Stimulated activated CD4-positive, alpha-beta T cell treated with anti-CD3 and anti-CD28 coated beads, Interleukin-4, amount 100 ng/mL, for 4 hours (primary cell): ENCODE data around the gene ZMYND11.

Source experiments
- DNase-seq, 2 experiments: peaks; one replicate each; pipeline ENCODE4 v3.0.0-alpha.2; 2020

ZMYND11 gene

DNA sequence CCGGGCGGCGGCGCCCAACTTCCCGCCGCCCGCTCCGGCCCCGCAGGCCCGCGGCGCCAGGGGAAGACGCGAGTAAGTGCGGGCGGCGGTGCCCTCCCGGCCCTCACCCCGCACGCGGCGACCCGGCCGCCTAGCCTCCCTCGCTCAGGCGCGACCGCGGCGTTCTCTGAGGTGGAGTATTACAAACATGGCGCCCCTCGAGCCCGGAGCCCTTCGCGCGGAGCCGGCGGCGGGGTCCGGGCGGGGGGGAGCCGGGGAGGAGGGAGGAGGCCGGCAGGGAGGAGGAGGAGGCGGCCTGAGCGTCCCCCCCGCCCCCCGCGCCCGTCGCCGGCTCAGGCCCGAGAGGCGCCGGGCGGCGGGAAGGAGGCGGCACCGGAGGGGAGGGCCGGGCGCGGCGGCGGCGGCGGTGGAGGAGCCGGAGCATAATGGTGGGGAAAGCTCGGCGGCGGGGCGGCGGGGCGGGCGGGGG is at the start of gene ZMYND11:
ZMYND11 (plus strand) TSS at position 324 of the 469 bp plus-strand sequence. CDS start 44,558 bp downstream, outside the sequence.
- peak; percentile 60 to 72 for DNase-seq

DNA sequence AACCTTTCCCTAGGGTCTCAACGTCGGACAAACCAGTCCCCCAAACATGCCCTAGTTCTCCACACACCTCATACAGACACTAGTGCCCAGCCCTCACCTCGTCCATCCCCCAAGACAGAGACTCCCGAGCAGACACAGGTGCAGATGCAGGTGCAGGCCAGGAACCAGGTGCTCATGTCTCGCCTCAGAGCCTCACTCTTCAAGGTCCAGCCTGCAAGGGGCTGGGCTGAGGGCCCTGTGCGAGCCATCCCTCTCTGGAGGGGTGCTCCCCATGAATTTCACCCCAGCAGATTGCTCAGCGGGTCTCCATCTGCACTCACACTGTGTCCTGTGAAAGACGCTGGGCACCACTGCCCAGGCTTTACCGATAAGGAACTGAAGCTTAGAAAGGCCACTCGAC is 49.2 kb upstream of the ZMYND11 start:
- DNase-seq, result no peak

DNA sequence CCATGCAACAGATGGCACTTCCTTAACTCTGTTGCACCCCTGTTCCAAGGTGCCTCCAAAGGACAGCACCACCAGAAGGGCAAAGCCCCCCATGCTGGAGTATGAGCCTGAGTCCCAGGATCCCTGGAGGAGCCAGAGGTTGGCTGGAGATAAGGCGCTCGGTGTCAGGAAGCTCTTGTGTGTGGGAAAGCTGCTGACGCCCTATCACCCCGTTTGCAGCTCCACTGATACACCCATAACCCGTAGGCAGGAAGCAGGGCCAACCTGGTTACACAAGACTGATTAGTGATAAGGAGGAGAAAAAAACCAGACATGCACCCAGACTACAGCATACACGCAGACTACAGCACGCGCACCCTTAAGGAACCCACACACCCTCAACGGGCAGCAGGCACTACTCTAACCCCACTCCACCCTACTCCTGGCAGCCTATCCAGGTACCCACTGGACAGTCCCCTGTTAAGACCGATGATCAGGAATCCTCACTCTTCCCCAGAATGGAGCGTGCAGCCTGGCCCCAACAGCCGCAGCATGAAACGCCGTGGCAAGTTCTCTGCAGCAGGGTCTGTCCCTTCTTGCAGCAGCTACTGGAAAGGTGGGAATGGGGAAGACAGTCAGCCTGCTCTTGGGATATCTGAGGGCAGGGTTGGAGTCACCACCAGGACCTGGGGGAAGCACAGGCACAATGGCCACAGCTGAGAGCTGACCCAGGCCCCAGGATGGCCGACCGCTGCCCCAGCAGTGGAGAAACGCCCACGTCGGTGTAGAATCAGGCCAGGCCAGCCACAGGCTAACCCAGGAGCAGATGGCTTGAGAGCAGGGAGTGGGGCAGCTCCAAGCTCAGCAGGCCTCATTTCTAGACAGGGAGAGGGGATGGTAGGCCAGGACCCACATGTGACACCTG is 47.8 kb upstream of the ZMYND11 start:
- no peak for DNase-seq

GRCh38 chr10:88253-88652 is 47.0 kb upstream of the ZMYND11 start:
- no peak for DNase-seq

DNA sequence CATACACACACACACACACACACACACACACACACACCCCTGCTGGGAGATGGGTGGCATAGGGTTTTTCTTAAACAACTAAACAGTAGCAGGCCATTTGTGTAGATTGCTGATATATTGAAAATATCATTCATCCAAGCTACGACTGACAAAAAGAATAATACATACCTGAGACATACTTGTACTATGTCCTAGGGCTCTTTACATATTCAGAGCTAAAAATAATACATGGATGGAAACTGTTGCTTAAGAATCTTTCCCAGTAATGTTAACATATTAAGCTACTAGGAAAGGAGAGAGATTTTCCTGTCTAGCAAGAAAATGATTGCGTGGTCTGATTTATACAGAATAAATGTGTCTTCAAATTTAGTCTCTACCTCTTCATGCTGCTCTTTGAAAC is 46.0 kb upstream of the ZMYND11 start:
- no peak for DNase-seq

DNA sequence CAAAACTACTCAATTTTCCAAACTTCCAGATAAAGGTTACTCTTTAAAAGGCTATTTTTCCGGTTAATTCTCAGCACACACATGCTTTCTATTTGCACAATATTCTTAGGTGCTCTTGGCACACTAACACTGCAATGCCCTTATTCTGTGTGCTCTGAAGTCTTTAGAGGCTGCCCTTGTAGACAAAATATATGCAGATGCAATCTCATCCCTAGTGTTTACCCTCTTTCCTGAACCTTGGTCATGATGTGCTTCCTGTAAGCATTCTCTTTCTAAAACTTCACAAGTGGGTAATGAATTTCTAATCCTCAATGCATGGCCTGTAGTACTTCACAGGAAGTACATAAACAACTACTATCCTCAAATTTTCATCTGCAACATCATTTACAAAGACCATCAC is 45.1 kb upstream of the ZMYND11 start:
- no peak for DNase-seq

- DNase-seq, result no peak
Observed at GRCh38 chr10:91313-91712, 43.9 kb upstream of the ZMYND11 start.

DNA sequence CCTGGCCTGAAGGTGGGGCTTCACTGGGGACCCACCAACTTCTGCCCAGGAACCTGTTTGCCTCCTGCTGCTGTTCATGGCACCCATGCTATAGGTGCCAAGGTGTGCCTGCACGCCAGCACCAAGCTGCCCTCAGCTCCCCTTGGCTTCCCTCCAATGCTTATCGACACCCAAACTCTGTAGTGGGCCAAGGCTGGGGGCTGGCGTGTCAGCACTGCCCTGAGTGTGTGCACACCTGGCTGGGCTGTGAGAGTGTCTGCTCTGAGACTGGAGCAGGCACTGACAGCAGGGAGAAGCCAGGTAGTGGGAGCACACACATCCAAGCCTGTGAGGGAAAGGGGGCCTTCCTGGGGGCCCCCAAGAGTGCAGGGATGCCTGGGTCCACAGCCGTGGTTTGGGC is 43.1 kb upstream of the ZMYND11 start:
- DNase-seq, result no peak

- no peak for DNase-seq
Observed at GRCh38 chr10:92846-93245, 42.4 kb upstream of the ZMYND11 start.

- DNase-seq, result no peak
Observed at GRCh38 chr10:94613-95012, 40.6 kb upstream of the ZMYND11 start.

- no peak for DNase-seq
Observed at GRCh38 chr10:95356-96115, 39.7 kb upstream of the ZMYND11 start.

DNA sequence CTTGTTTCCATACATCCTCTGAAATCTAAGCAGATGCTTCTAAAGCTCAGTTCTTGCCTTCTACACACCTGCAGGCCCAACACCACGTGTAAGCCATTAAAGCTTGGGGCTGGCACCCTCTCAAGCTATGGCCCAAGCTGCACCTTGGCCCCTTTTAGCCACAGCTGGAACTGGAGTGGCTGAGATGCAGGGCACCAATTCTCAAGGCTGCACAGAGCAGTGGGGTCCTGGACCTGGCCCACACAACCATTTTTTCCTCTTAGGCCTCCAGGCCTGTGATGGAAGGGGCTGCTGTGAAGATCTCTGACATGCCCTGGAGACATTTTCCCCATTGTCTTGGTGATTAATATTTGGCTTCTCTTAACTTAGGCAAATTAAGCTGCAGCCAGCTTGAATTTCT is 38.8 kb upstream of the ZMYND11 start:
- DNase-seq, result no peak

- DNase-seq, result no peak
Observed at GRCh38 chr10:104416-104815, 30.8 kb upstream of the ZMYND11 start.

DNA sequence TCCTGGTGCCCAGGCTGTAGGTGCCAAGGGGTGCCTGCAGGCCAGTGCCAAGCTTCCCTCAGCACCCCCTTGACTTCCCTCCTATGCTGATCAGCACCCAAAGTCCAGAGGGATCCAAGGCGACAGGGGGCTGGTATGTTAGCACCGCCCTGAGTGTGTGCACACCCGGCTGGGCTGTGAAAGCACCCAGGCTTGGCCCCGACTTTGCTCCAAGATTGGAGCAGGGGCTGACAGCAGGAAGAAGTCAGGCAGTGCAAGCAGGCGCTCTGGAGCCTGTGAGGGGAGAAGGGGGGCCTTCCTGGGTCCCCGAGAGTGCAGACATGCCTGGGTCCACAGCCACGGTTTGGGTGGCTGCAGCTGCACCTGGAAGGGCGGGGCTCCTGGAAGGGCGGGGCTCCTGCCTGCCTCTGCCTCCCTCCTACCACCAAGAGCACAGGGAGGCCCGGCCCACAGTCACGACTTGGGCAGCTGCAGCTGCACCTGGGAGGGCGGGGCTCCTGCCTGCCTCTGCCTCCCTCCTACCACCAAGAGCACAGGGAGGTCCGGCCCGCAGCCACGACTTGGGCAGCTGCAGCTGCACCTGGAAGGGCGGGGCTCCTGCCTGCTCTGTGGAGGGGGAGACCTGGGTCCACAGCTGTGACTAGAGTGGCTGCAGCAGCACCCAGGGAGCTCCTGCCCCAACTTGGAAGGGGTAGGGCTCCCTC is 30.2 kb upstream of the ZMYND11 start:
- DNase-seq, result no peak

- no peak for DNase-seq
Observed at GRCh38 chr10:105806-106205, 29.4 kb upstream of the ZMYND11 start.

DNA sequence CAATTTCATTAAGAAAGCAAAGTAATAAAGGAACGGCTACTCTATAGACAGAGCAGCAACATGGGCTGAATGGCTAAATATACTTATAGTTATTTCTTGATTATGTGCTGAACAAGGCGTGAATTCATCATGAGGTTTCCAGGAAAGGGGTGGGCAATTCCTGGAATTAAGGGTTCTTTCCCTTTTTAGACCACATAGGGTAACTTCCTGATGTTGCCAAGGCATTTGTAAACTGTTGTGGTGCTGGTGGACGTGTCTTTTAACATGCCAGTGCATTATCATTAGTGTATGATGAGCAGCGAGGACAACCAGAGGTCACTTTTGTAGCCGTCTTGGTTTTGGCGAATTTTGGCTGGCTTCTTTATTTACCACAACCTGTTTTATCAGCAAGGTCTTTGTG is 28.5 kb upstream of the ZMYND11 start:
- DNase-seq, result no peak

- DNase-seq, result no peak
Observed at GRCh38 chr10:112246-112645, 23.0 kb upstream of the ZMYND11 start.

GRCh38 chr10:124874-125273 is 10.4 kb upstream of the ZMYND11 start:
- DNase-seq, result no peak

- peak; percentile 13 for DNase-seq
Observed at GRCh38 chr10:127612-128432, 7.4 kb upstream of the ZMYND11 start.

DNA sequence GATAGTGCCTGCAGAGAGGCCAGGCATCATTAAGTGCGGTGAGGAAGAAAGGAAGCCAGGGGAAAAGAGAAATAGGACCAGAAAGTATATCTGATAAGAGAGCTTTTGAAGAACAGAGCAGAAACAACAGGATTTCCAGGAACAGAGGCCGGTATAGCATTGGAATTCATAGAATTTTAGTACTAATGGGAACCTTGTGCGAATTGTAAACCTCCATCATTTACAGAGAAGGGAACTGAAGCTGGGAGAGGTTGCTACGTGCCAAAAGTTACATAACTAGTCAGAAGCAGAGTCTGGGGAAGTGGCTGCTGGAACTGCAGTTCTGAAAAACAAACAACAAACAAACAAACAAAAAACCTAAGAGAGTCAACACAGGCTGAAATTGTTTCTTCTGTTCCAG is 5.4 kb upstream of the ZMYND11 start:
- no peak for DNase-seq

DNA sequence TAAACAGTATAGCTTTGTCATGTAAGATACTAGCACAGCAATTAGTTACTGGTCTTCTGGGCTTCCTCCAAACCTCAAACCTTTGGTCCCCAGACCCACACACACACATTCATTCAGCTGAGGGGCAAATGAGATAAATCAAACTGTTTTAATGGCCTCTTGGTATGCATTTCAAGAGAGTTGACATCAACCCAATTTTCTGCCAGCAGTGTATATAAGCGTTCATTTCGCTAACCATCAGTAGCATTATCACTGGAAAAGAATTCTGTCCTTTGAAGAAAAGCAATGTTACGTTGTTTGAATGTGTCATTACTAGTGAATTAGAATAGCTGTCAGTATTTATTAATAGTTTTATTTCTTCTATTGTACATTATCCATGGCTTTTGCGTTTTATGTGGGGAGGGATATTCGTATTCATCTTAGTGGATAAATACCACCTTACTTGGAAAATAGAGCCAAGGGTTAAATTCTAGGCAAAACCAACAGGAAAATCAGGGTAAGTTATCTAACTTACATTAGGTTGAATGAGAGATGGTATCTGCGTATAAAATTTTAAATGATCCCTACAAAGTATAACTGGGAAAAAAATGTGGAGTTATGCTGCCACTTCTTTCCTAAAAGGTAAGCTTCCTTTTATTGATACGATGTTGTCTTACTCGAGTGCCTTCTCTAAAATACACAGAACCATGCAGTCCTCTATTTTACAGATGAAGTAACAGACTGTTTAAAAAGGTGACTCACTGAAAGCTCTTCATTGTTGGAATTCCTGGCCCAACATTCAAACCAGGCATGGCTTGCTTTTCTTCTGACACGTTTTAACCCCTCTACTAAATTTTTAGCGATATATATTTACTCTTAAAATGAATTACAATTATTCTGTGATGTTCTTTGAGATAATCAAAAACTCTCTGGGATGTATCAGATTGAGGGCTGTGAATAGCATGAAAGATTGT is 2.0 kb upstream of the ZMYND11 start:
- DNase-seq, result no peak
